Astrocyte (in vitro differentiated cells and primary cell): ENCODE data around the gene PTPRCAP.

Experiments
- EZH2 ChIP-seq: IDR thresholded peaks from 2 replicates; pipeline ENCODE4 v1.6.1; 2012; ENCODE audit warnings: mild to moderate bottlenecking, low read length, inconsistent platforms; ENCODE audit not compliant: insufficient read depth
- TF ChIP-seq, protein P1 (sequence below): IDR thresholded peaks from 2 replicates; pipeline ENCODE4 v1.5.1; 2011; ENCODE audit warnings: low read depth, mild to moderate bottlenecking, inconsistent platforms, low read length, moderate library complexity; ENCODE audit not compliant: insufficient read depth

DNA sequence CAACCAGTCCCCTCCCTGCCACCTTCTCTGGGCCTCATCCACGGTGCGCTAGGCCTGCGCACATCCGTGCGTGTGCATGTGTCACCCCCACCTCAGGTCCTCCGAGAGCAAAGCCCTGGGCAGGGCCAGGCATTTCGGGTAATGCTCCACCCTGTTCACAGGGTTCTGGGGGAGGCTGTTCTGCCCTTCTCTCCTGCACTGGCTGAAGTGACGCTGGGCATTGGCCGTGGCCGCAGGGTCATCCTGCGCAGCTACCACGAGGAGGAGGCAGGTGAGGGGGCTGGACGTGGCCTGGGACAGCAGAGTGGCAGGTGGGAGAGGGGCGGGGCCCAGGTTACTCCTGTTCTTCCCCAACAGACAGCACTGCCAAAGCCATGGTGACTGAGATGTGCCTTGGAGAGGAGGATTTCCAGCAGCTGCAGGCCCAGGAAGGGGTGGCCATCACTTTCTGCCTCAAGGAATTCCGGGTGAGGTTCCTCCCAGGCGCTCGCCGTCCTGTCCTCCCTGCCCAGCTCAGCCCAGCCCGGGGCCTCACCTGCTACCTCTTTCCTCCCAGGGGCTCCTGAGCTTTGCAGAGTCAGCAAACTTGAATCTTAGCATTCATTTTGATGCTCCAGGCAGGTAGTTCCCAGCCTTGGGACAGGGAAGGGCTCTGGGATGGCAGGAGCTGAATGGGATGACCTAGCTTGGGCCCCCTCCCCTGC, 41.8 kb downstream of the PTPRCAP start:
- TF ChIP-seq, protein P1, sequence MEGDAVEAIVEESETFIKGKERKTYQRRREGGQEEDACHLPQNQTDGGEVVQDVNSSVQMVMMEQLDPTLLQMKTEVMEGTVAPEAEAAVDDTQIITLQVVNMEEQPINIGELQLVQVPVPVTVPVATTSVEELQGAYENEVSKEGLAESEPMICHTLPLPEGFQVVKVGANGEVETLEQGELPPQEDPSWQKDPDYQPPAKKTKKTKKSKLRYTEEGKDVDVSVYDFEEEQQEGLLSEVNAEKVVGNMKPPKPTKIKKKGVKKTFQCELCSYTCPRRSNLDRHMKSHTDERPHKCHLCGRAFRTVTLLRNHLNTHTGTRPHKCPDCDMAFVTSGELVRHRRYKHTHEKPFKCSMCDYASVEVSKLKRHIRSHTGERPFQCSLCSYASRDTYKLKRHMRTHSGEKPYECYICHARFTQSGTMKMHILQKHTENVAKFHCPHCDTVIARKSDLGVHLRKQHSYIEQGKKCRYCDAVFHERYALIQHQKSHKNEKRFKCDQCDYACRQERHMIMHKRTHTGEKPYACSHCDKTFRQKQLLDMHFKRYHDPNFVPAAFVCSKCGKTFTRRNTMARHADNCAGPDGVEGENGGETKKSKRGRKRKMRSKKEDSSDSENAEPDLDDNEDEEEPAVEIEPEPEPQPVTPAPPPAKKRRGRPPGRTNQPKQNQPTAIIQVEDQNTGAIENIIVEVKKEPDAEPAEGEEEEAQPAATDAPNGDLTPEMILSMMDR, result no peak
- no peak for TF ChIP-seq EZH2
